BLaER1 treated with 17β-estradiol and CSF1 and Interleukin-3, amounts not matched to agents 10 nM and 100 nM (cell line): ENCODE measurements around the gene FRMD4A.
A peak's percentile ranks its signal among the peaks of the same experiment; 100 is the strongest.

Experiments
- H3K27ac ChIP-seq, 11 experiments: shearing (Covaris generic); formaldehyde crosslinking; 2 replicates each; pipeline ENCODE4 v1.8.1; 2022
- H3K27me3 ChIP-seq, 11 experiments: shearing (Covaris generic); formaldehyde crosslinking; 2 replicates each; pipeline ENCODE4 v1.8.1; 2022
- H3K36me3 ChIP-seq, 11 experiments: shearing (Covaris generic); formaldehyde crosslinking; 2 replicates each; pipeline ENCODE4 v1.8.1; 2022
- H3K4me1 ChIP-seq, 10 experiments: shearing (Covaris generic); formaldehyde crosslinking; 2 replicates each; pipeline ENCODE4 v1.8.1; 2022
- H3K4me2 ChIP-seq, 11 experiments: shearing (Covaris generic); formaldehyde crosslinking; 2 replicates each; pipeline ENCODE4 v1.8.1; 2022
- H3K4me3 ChIP-seq, 10 experiments: shearing (Covaris generic); formaldehyde crosslinking; 2 replicates each; pipeline ENCODE4 v1.8.1; 2022
- H3K9ac ChIP-seq, 11 experiments: shearing (Covaris generic); formaldehyde crosslinking; 2 replicates each; pipeline ENCODE4 v1.8.1; 2022
- H3K9me3 ChIP-seq, 11 experiments: shearing (Covaris generic); formaldehyde crosslinking; replicated peaks in 1 of 11; 2 replicates each; pipeline ENCODE4 v1.8.1; 2022
- H4K20me1 ChIP-seq, 11 experiments: shearing (Covaris generic); formaldehyde crosslinking; 2 replicates each; pipeline ENCODE4 v1.8.1; 2022
- Cebpa-rat ChIP-seq, 11 experiments: shearing (Covaris generic); IDR thresholded peaks; 2 replicates each; pipeline ENCODE4 v1.8.1; 2022

The FRMD4A gene

DNA sequence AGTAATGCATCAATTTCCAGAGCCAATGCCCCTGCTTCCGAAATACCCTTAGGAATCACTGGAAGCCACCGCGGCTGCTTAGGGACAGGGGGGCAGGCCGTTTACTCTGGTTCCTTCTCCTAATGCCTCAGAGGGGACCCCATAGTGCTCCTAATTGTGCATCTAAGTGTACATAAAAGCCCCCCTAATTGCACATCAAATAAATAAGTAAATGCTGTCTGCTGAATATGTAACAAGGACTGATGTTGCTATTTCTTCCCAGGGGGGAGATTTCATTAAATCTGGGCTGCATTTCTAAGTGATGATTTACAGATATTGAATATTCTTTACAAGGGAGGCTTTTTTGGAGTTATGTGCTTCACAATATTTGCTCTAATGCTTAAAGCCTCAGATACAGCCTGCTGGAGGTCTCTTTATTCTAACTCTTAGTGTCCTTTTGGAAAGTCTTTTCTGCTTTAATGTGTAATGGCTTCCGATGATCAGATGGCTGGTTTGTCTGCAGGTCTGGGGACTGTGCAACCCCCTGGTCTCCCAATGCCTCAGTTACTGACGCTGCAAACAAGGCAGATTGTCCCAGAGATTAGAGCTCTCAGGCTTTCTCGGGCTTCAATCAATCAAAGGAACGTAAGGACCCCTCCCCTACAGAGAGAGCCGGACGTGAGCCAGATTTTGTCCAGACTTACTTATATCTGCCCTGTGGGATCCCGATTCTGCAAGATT, 601.0 kb downstream of the FRMD4A start:
- H3K27me3 ChIP-seq: no peaks in the 10 kb centered on the region
- H3K9ac ChIP-seq: no peak overlapping the region
- no peaks in the 10 kb centered on the region for H3K9me3 ChIP-seq
- no peak overlapping the region for H3K27ac ChIP-seq
- TF ChIP-seq Cebpa-rat (IDR thresholded peaks at IDR 0.05): no peak
- H3K4me3 ChIP-seq: no peak overlapping the region
- no peaks in the 10 kb centered on the region; a peak in 1 of 22 replicates for H4K20me1 ChIP-seq
- no peak overlapping the region for H3K4me2 ChIP-seq
- no peaks in the 10 kb centered on the region for H3K36me3 ChIP-seq
- H3K4me1 ChIP-seq: peaks cover 0 to 14% (median 8%) of the 10 kb centered on the region in 10 experiments; a peak in 13 of 20 replicates

DNA sequence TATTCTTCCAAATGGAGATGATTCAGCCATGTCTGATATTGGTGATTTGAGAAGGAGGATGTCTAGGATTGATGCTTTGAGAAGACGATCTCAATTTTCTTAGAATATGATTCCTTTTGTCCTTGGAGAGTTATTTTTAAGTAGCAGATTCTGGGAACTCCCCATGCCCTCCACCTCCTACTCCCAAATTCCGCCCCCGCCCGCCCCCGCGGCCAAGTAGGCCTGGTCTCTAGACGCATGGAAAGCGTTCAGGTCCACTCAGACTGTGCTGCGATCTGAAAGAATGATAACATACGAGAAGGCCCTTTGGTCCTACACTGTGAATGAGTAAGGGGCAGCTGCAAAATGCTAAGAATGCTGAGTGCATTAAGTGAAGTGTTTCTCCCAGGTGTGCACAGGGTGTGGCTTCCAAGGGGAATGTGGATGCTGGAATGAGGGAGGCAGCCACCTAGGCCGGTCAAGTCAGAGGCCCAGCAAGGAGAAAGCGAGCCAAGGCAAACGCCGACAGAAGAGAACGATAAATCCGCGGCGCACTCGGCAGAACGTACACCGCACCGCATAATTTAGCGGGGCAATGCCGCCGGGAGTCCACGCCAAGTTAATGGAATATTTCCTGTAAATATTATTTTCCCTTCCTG, 601.7 kb downstream of the FRMD4A start:
- Histone ChIP-seq H3K4me1 (peaks cover 0 to 14% (median 8%) of the 10 kb centered on the region in 10 experiments; a peak in 13 of 20 replicates), H3K4me2 (no peak overlapping the region), H3K36me3 (no peaks in the 10 kb centered on the region), H3K9ac (no peak overlapping the region), H4K20me1 (no peaks in the 10 kb centered on the region; a peak in 1 of 22 replicates), H3K9me3 (no peaks in the 10 kb centered on the region), H3K4me3 (no peak overlapping the region), H3K27ac (no peak overlapping the region), H3K27me3 (no peaks in the 10 kb centered on the region)
- no peak for TF ChIP-seq Cebpa-rat (IDR thresholded peaks at IDR 0.05)

DNA sequence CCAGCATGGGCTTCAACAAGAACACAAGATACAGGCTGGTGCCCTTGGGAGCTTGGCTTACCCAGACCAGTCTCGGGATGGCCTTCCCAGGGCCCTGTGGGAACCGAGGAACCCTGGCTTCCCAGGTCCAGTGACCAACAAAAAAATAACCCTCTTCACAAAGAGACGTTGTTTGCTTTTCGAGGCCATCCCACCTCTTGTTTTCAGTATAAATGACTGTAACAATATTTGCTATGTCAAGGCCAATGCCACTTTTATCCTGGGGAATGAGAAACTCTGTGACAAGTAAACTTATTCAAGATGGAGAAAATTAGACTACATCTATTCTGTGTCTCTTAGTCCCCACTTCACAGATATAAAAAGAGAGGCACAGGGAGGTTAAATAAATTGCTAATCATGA, 605.1 kb downstream of the FRMD4A start:
- H3K4me2 ChIP-seq: no peak overlapping the region
- no peak overlapping the region for H3K9ac ChIP-seq
- H3K36me3 ChIP-seq: no peaks in the 10 kb centered on the region
- H4K20me1 ChIP-seq: no peaks in the 10 kb centered on the region
- no peaks in the 10 kb centered on the region for H3K27me3 ChIP-seq
- no peak overlapping the region for H3K27ac ChIP-seq
- H3K4me1 ChIP-seq: peaks cover under 1 to 16% (median 11%) of the 10 kb centered on the region in 10 experiments; a peak in 17 of 20 replicates
- TF ChIP-seq Cebpa-rat (IDR thresholded peaks at IDR 0.05): no peak
- peaks cover 0 to 5% (median 0%) of the 10 kb centered on the region in 11 experiments; a peak in 1 of 22 replicates for H3K9me3 ChIP-seq
- no peak overlapping the region for H3K4me3 ChIP-seq

DNA sequence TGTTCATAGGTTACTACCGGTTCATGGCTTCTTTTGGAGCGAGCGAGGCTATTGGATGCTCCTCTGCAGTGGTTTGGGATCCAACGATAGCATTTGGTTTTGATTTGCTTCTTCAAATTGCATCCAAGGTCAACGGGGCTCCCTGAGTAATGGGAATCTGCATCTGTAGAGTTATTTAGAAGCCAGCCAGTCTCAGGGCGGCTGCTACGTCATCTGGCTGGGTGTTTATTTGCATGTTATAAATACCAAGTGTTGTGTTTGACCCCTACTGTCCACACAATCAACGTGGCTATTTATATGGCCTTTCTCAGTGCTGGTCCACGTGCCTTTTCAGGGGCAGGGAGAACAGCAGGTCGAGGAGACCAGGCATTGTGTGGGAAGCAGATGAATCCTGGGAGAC, 606.2 kb downstream of the FRMD4A start:
- H3K9me3 ChIP-seq: peaks cover 0 to 5% (median 0%) of the 10 kb centered on the region in 11 experiments; a peak in 1 of 22 replicates
- no peak for TF ChIP-seq Cebpa-rat (IDR thresholded peaks at IDR 0.05)
- H4K20me1 ChIP-seq: no peaks in the 10 kb centered on the region
- no peak overlapping the region for H3K4me3 ChIP-seq
- H3K36me3 ChIP-seq: no peaks in the 10 kb centered on the region
- H3K27me3 ChIP-seq: no peaks in the 10 kb centered on the region
- H3K27ac ChIP-seq: no peak overlapping the region
- H3K4me1 ChIP-seq: peaks cover 12 to 25% (median 21%) of the 10 kb centered on the region in 10 experiments
- no peak overlapping the region for H3K4me2 ChIP-seq
- H3K9ac ChIP-seq: no peak overlapping the region

DNA sequence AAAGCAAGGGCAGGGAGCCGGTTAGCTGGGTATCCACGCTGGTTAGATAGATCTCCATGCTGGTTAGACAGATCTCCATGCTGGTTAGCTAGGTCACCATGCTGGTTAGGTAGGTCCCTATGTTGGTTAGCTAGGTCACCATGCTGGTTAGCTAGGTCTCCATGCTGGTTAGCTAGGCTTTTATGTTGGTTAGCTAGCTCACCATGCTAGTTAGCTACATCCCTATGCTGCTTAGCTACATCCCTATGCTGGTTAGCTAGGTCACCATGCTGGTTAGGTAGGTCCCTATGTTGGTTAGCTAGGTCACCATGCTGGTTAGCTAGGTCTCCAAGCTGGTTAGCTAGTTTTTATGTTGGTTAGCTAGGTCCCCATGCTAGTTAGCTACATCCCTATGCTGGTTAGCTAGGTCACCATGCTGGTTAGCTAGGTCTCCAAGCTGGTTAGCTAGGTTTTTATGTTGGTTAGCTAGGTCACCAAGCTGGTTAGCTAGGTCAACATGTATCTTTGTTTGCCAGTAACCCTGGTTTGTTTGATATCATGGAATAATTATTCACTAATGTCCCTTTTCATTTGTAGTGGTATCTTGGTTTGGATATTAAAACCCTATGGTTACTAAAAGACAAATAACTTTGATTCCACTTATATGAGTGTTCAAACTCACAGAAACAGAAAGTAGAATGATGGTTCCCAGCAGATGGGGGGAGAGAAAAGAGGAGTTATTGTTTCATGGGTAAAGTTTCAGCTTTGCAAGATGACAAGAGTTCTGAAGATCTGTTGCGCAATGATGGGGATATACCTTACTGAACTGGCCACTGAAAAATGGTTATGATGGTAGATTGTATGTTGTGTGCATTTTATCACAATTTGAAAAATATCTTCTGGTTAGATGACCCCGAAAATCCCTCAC, 607.7 kb downstream of the FRMD4A start:
- H3K4me2 ChIP-seq: peak overlapping the region in 6 of 11 experiments; percentile 9 to 50 (median 18); a peak in 8 of 22 replicates
- H3K9me3 ChIP-seq: peaks cover 0 to 5% (median 0%) of the 10 kb centered on the region in 11 experiments; a peak in 1 of 22 replicates
- no peak overlapping the region for H3K4me3 ChIP-seq
- H4K20me1 ChIP-seq: no peaks in the 10 kb centered on the region
- peaks cover 27 to 40% (median 35%) of the 10 kb centered on the region in 10 experiments for H3K4me1 ChIP-seq
- TF ChIP-seq Cebpa-rat (IDR thresholded peaks at IDR 0.05): peak in 8 of 11 experiments; percentile 57 to 89 (median 84); a peak in 12 of 22 replicates
- H3K27ac ChIP-seq: no peak overlapping the region
- H3K9ac ChIP-seq: no peak overlapping the region
- H3K27me3 ChIP-seq: no peaks in the 10 kb centered on the region
- no peaks in the 10 kb centered on the region for H3K36me3 ChIP-seq

DNA sequence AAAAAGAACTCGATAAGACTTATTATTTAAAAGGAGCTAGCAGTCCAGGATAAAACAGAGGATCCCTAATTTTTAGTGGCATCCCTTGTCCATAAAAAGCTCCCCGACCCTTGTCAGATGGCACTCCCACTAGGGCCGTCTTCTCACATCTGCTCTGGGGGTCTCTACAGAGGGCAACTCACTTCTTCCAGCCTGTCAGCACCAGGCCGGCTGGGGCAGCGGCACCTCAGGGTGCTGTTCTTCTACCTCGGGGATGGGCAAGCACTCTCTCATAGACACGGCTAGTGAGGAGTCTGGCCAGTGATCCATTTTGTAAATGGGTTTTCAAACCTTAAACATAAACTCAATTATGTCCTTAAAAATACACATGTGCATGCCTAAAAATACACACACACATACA, 609.2 kb downstream of the FRMD4A start:
- Histone ChIP-seq H4K20me1 (no peaks in the 10 kb centered on the region), H3K4me3 (no peak overlapping the region), H3K9me3 (peaks cover 0 to 5% (median 0%) of the 10 kb centered on the region in 11 experiments; a peak in 1 of 22 replicates), H3K36me3 (no peaks in the 10 kb centered on the region), H3K4me2 (peak overlapping the region in 8 of 11 experiments; percentile 1 to 57 (median 40); a peak in 12 of 22 replicates), H3K27me3 (no peaks in the 10 kb centered on the region), H3K4me1 (peaks cover 42 to 54% (median 49%) of the 10 kb centered on the region in 10 experiments), H3K9ac (no peak overlapping the region), H3K27ac (no peak overlapping the region)
- no peak for TF ChIP-seq Cebpa-rat (IDR thresholded peaks at IDR 0.05)

DNA sequence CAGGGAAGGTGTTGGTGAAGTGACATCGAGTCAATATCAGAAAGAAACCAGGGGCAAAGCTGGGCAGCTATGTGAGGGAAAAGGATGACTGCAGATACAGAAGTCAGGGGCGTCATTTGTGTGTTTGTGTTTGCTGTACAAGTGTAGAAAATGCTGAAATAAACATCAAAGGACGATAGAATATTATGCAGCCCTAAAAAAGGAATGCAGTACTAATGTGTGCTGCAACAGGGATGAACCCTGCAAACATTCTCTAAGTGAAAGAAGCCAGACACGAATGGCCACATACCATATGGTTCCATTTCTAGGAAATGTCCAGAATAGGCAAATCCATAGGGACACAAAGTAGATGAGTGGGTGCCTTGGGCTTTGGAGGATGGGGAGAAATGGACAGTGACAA, 610.0 kb downstream of the FRMD4A start:
- H3K9ac ChIP-seq: no peak overlapping the region
- peaks cover 48 to 62% (median 51%) of the 10 kb centered on the region in 10 experiments for H3K4me1 ChIP-seq
- peak overlapping the region in 2 of 11 experiments; percentile 92 to 96; a peak in 4 of 22 replicates for H3K4me2 ChIP-seq
- H3K27ac ChIP-seq: peak overlapping the region in 1 of 11 experiments; percentile 61; a peak in 1 of 22 replicates
- H3K9me3 ChIP-seq: peaks cover 0 to 5% (median 0%) of the 10 kb centered on the region in 11 experiments; a peak in 1 of 22 replicates
- no peaks in the 10 kb centered on the region for H4K20me1 ChIP-seq
- TF ChIP-seq Cebpa-rat (IDR thresholded peaks at IDR 0.05): no peak
- H3K36me3 ChIP-seq: no peaks in the 10 kb centered on the region
- no peaks in the 10 kb centered on the region for H3K27me3 ChIP-seq
- no peak overlapping the region for H3K4me3 ChIP-seq

DNA sequence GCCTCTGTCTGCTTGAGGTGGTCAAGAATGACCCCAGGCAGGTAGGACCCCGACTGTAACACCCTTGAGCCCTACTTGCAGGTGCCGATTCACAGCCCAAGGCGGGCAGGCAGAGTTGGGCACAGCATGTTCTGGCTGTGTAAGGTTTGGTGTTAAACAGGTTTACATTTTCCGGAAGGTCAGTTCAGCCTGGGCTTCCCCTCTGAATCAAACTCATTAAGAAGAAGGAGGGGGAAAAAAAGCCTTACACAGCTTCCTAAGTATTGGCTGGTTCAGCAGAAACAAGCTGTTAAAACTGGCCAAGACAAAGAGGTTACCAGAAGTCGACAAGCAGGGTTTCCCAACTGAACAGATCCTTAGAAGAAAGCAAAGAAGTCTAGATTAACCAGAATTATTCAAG, 611.3 kb downstream of the FRMD4A start:
- H3K4me3 ChIP-seq: no peak overlapping the region; a peak in 1 of 20 replicates
- H3K4me1 ChIP-seq: peaks cover 48 to 75% (median 55%) of the 10 kb centered on the region in 10 experiments
- H3K27me3 ChIP-seq: no peaks in the 10 kb centered on the region
- H3K36me3 ChIP-seq: no peaks in the 10 kb centered on the region
- H3K9ac ChIP-seq: peak overlapping the region in 9 of 11 experiments; percentile 49 to 79 (median 74); a peak in 10 of 22 replicates
- peak overlapping the region; percentile 59 to 89 (median 81); a peak in 21 of 22 replicates for H3K27ac ChIP-seq
- no peak for TF ChIP-seq Cebpa-rat (IDR thresholded peaks at IDR 0.05)
- H4K20me1 ChIP-seq: no peaks in the 10 kb centered on the region
- H3K9me3 ChIP-seq: peaks cover 0 to 5% (median 0%) of the 10 kb centered on the region in 11 experiments; a peak in 1 of 22 replicates
- H3K4me2 ChIP-seq: peak overlapping the region; percentile 71 to 97 (median 92)
